ENCODE data around the gene SECISBP2L. TPM values are rescaled to one million over a fixed set of nuclear protein-coding genes. Genes with fewer than 3 reads are reported as not detected.

The SECISBP2L gene
- total and polyA plus RNA-seq, 2 experiments from 2014 or later = 24.6 to 25.2 TPM

- no peak for TF ChIP-seq CTCF (IDR thresholded peaks at IDR 0.05; ENCODE audit: low read depth, low read length)
- Histone ChIP-seq H3K9me3 (ENCODE audit: low read depth) (no peaks in the 10 kb centered on the region), H3K4me1 (ENCODE audit: low read depth) (no peaks in the 10 kb centered on the region), H3K27me3 (no peaks in the 10 kb centered on the region), H3K36me3 (peaks cover 42% of the 10 kb centered on the region), H3K4me3 (no peak overlapping the region), H3K27ac (no peak overlapping the region)
- DNase-seq (ENCODE audit: low read depth in 1 of 2, low spot score in 1 of 2) = no peak
These were observed 21.4 kb downstream of the SECISBP2L start for GRCh38 chr15:49024840-49025239.

GRCh38 chr15:49023354-49023753 lies 22.9 kb downstream of the SECISBP2L start:
- no peak for DNase-seq (ENCODE audit: low read depth in 1 of 2, low spot score in 1 of 2)
- no peaks in the 10 kb centered on the region for H3K27me3 ChIP-seq
- no peak overlapping the region for H3K27ac ChIP-seq
- TF ChIP-seq CTCF (IDR thresholded peaks at IDR 0.05; ENCODE audit: low read depth, low read length) = no peak
- no peak overlapping the region for H3K4me3 ChIP-seq
- H3K36me3 ChIP-seq = peaks cover 36% of the 10 kb centered on the region
- no peaks in the 10 kb centered on the region for H3K9me3 ChIP-seq (ENCODE audit: low read depth)
- H3K4me1 ChIP-seq (ENCODE audit: low read depth) = no peaks in the 10 kb centered on the region

GRCh38 chr15:49015896-49016295 lies 30.4 kb downstream of the SECISBP2L start:
- Histone ChIP-seq H3K27me3 (no peaks in the 10 kb centered on the region), H3K4me1 (ENCODE audit: low read depth) (no peaks in the 10 kb centered on the region), H3K36me3 (peaks cover 64% of the 10 kb centered on the region), H3K27ac (no peak overlapping the region), H3K9me3 (ENCODE audit: low read depth) (no peaks in the 10 kb centered on the region), H3K4me3 (no peak overlapping the region)
- no peak for DNase-seq (ENCODE audit: low read depth in 1 of 2, low spot score in 1 of 2)
- no peak for TF ChIP-seq CTCF (IDR thresholded peaks at IDR 0.05; ENCODE audit: low read depth, low read length)

- no peak overlapping the region for H3K27ac ChIP-seq
- no peaks in the 10 kb centered on the region for H3K9me3 ChIP-seq (ENCODE audit: low read depth)
- H3K27me3 ChIP-seq = no peaks in the 10 kb centered on the region
- peaks cover 50% of the 10 kb centered on the region for H3K36me3 ChIP-seq
- no peak for DNase-seq (ENCODE audit: low read depth in 1 of 2, low spot score in 1 of 2)
- H3K4me1 ChIP-seq (ENCODE audit: low read depth) = no peaks in the 10 kb centered on the region
- H3K4me3 ChIP-seq = no peak overlapping the region
- TF ChIP-seq CTCF (IDR thresholded peaks at IDR 0.05; ENCODE audit: low read depth, low read length) = no peak
These were observed 46.9 kb downstream of the SECISBP2L start for GRCh38 chr15:48999314-48999713.

GRCh38 chr15:48996276-48996675 lies 50.0 kb downstream of the SECISBP2L start:
- Histone ChIP-seq H3K9me3 (ENCODE audit: low read depth) (no peaks in the 10 kb centered on the region), H3K27me3 (no peaks in the 10 kb centered on the region), H3K4me3 (no peak overlapping the region), H3K27ac (no peak overlapping the region), H3K36me3 (peaks cover 62% of the 10 kb centered on the region), H3K4me1 (ENCODE audit: low read depth) (no peaks in the 10 kb centered on the region)
- TF ChIP-seq CTCF (IDR thresholded peaks at IDR 0.05; ENCODE audit: low read depth, low read length) = no peak
- no peak for DNase-seq (ENCODE audit: low read depth in 1 of 2, low spot score in 1 of 2)

- Histone ChIP-seq H3K36me3 (peaks cover 50% of the 10 kb centered on the region), H3K27me3 (no peaks in the 10 kb centered on the region), H3K4me3 (no peak overlapping the region), H3K4me1 (ENCODE audit: low read depth) (no peaks in the 10 kb centered on the region), H3K9me3 (ENCODE audit: low read depth) (no peaks in the 10 kb centered on the region), H3K27ac (no peak overlapping the region)
- no peak for TF ChIP-seq CTCF (IDR thresholded peaks at IDR 0.05; ENCODE audit: low read depth, low read length)
- DNase-seq (ENCODE audit: low read depth in 1 of 2, low spot score in 1 of 2) = no peak
These were observed 52.9 kb downstream of the SECISBP2L start for GRCh38 chr15:48993380-48993779.
